Stimulated activated CD4-positive, alpha-beta T cell treated with anti-CD3 and anti-CD28 coated beads, Interleukin-4, amount 100 ng/mL, for 24 hours (primary cell): ENCODE measurements around the gene UGT1A9.
"Not testable (repeated sequence)": the region's sequence is repeated elsewhere in the genome, so short reads cannot be mapped to it uniquely, and the experiment has no call there.

ENCODE experiments used
- DNase-seq: peaks from one replicate; pipeline ENCODE4 v3.0.0-alpha.2; 2020

UGT1A9 gene

GRCh38 chr2:233713262-233713615 lies 41.5 kb downstream of the UGT1A9 start:
- DNase-seq, result no peak

- DNase-seq, result no peak
Observed at GRCh38 chr2:233714121-233714520, 42.4 kb downstream of the UGT1A9 start.

- DNase-seq, result no peak
Observed at GRCh38 chr2:233718552-233718951, 46.9 kb downstream of the UGT1A9 start, which contains the start of gene UGT1A4. TSS of gene UGT1A4 (plus strand) at chr2:233718736. CDS start at chr2:233718821, 85 bp downstream.

GRCh38 chr2:233728723-233729301 lies 57.1 kb downstream of the UGT1A9 start, which contains the start of gene UGT1A3:
TSS of gene UGT1A3 (plus strand) at chr2:233729042. CDS start at chr2:233729127, 85 bp downstream.
- no peak for DNase-seq

- DNase-seq, result not testable (repeated sequence)
Observed at GRCh38 chr2:233736868-233737653, 65.4 kb downstream of the UGT1A9 start.

GRCh38 chr2:233740870-233741269 lies 69.2 kb downstream of the UGT1A9 start:
- no peak for DNase-seq

GRCh38 chr2:233743464-233744259 lies 72.0 kb downstream of the UGT1A9 start:
- no peak for DNase-seq

- DNase-seq, result no peak
Observed at GRCh38 chr2:233745073-233745755, 73.5 kb downstream of the UGT1A9 start.

- not testable (repeated sequence) for DNase-seq
Observed at GRCh38 chr2:233745838-233746237, 74.1 kb downstream of the UGT1A9 start.

- no peak for DNase-seq
Observed at GRCh38 chr2:233746475-233747282, 75.0 kb downstream of the UGT1A9 start.

GRCh38 chr2:233747283-233747544 lies 75.5 kb downstream of the UGT1A9 start:
- no peak for DNase-seq

GRCh38 chr2:233750689-233751088 lies 79.0 kb downstream of the UGT1A9 start:
- not testable (repeated sequence) for DNase-seq

GRCh38 chr2:233751212-233752009 lies 79.7 kb downstream of the UGT1A9 start:
- DNase-seq, result not testable (repeated sequence)

GRCh38 chr2:233754872-233755611 lies 83.3 kb downstream of the UGT1A9 start:
- DNase-seq, result no peak

- no peak for DNase-seq
Observed at GRCh38 chr2:233756429-233757081, 84.9 kb downstream of the UGT1A9 start.

- DNase-seq, result no peak
Observed at GRCh38 chr2:233758141-233758540, 86.4 kb downstream of the UGT1A9 start.

GRCh38 chr2:233758849-233759248 lies 87.2 kb downstream of the UGT1A9 start:
- no peak for DNase-seq

- no peak for DNase-seq
Observed at GRCh38 chr2:233760043-233760442, 88.3 kb downstream of the UGT1A9 start, which contains the start of gene UGT1A1. TSS of gene UGT1A1 (plus strand) at chr2:233760270. CDS start at chr2:233760288, 18 bp downstream.

- DNase-seq, result no peak
Observed at GRCh38 chr2:233761040-233761769, 89.5 kb downstream of the UGT1A9 start.
